DOHH2 (cell line): Measurements from ENCODE around the gene SPAG16.

Experiments
- EZH2phosphoT487 ChIP-seq: fragments of 200-600 bp; sonication (generic); IDR thresholded peaks from 2 replicates; pipeline ENCODE4 v1.6.1; 2017; ENCODE audit warnings: borderline replicate concordance, mild to moderate bottlenecking, antibody characterized with exemption, low read length, moderate library complexity, mixed read lengths
- TF ChIP-seq, protein P1 (sequence below): fragments of 200-600 bp; sonication (generic); IDR thresholded peaks from one replicate; pipeline ENCODE4 v1.5.1; 2014; ENCODE audit warnings: antibody characterized with exemption, mild to moderate bottlenecking, low read depth, low read length; ENCODE audit not compliant: poor library complexity, severe bottlenecking

DNA sequence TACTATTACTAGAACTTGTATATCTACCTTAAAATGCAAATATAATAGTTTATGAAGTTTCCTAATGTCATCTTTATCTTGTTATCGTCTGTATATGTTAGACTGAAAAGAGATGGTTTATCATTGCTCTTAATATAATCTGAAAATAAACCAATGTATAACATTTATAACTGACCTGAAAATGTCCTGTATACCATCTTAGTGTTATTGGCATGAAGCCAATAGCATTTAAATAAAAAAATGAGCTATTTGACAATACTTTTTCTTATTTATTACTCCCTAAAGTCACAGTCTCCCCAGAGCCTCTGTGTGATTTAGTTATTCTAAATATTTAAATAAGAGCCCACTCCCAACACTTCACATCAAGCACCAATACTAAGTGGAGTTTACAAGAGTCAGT, 1128.4 kb downstream of the SPAG16 start:
- TF ChIP-seq, protein P1, sequence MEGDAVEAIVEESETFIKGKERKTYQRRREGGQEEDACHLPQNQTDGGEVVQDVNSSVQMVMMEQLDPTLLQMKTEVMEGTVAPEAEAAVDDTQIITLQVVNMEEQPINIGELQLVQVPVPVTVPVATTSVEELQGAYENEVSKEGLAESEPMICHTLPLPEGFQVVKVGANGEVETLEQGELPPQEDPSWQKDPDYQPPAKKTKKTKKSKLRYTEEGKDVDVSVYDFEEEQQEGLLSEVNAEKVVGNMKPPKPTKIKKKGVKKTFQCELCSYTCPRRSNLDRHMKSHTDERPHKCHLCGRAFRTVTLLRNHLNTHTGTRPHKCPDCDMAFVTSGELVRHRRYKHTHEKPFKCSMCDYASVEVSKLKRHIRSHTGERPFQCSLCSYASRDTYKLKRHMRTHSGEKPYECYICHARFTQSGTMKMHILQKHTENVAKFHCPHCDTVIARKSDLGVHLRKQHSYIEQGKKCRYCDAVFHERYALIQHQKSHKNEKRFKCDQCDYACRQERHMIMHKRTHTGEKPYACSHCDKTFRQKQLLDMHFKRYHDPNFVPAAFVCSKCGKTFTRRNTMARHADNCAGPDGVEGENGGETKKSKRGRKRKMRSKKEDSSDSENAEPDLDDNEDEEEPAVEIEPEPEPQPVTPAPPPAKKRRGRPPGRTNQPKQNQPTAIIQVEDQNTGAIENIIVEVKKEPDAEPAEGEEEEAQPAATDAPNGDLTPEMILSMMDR: no peak
- no peak for TF ChIP-seq EZH2phosphoT487
